Activated gamma-delta T cell treated with Interleukin-2 at 50 U/mL for 16 hours (primary cell): ENCODE measurements around the gene NF1.

Experiments used
- DNase-seq: peaks from one replicate; pipeline ENCODE4 v3.0.0-alpha.2; 2020

The NF1 gene

GRCh38 chr17:31391496-31391949 is 296.7 kb downstream of the NF1 start, which contains the start of gene RAB11FIP4:
TSS of gene RAB11FIP4 (plus strand) at chr17:31391675. CDS start at chr17:31391853, 178 bp downstream.
- no peak for DNase-seq

GRCh38 chr17:31392002-31392855 is 297.5 kb downstream of the NF1 start:
- DNase-seq: no peak

DNA sequence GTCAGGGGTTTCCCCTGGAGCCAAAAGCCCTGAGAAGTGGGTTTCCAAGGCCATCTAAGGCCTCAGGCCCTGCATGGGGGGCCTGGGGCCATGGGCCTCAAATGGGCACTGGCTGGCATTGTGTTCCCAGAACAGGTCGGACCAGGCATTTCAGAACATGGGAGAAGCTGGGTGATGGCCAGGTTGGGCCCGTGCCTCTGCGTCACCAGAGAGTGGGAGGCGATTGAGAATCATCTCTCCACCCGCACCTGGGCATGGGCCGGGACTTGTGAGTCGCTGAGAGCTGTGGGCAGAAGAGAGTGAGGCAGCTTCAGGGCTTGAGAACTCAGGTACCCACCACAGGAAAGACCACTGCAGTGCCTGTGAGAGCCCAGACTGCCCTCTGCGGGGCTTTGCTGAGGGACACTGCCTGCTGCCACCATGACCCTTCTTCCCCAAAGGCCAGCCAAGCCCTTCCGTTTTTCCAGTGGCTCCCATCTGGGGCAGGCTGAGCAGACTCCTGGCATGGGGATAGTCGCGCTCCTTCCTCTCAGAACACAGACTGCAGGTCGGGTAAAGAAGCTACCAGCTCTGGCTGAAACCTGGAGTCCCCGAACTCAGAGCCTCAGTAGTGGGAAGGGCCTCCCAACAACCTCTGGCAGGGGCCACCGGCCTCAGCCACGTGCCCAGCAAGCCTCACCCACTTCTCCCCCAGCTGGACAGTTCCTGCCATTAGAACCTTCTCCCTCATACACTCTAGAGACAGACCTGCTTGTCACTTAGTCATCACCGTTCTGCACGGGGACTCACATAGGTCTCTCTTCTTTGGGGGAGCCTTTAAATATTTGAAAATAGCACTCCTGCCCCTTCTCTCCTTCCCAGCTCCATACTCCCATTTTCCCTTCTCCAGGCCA is 298.3 kb downstream of the NF1 start:
- no peak for DNase-seq

DNA sequence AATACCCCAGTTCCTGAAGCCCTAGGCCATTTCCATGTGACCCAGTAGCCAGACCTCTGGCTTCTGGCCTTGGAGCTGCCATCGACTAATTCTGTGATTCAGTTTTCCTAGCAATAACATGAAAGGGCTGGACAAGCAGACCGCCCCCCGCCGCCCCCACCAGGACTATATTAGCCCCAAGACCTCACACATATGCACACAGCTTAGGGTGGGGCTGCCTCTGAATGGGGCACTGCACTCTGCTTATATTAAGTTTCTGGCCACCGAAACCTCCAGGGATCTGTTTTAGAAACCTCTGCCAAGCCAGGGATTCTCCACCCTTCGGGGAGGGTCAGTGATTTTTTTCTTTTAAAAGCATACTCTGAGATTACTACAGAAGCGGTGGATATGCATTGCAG is 299.0 kb downstream of the NF1 start:
- DNase-seq: no peak

DNA sequence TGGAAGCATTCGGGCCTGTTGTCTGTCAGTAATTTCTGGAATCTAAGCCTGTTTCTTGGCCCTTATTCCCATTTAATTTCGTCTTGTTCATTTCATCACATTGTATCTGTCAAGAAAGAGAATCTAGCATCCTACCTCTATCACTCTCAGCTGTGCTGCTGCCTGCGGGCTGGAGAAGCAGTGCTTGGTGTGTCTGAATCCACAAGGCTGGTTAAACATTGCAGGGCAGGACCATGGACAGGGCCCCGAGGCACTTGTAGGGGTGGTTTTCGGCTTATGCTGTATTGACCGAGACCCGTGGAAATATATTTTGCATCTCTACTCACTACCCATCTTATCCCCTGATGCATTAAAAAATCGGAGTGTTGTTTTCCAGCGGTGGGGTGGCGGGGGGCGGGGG is 299.8 kb downstream of the NF1 start:
- peak; percentile 37 for DNase-seq

DNA sequence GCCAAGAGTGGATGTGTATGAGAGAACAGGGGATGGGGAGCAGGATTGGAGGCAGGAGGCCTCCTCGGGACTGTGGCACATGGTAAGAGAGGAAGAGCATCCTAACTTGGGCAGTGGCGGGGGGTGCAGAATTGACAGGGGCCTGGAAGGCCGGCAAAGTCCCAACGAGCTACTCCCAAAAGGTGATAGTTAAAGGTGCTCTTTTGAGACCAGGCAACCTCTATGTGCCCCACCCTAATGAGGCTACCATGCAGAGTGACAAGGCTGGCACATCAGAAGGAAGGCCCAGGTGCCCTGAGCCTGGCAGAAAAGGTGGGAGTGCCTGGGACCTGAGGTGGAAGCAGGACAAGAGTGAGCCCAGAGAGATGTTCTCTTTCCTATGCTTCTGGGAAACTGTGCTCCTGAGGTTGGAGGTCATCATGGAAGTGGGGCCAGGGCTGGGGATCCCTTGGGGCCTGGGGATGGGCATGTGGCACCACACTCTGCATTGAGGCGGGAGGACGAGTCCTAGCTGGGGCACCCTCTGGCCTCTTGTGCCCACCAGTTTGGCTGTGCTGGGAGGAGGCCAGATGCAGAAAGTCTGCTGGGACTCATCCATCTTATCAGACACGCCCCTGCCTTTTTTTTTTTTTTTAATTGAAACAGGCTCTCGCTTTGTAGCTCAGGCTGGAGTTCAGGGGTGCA is 302.6 kb downstream of the NF1 start:
- DNase-seq: no peak

GRCh38 chr17:31398381-31399311 is 303.9 kb downstream of the NF1 start:
- DNase-seq: no peak

DNA sequence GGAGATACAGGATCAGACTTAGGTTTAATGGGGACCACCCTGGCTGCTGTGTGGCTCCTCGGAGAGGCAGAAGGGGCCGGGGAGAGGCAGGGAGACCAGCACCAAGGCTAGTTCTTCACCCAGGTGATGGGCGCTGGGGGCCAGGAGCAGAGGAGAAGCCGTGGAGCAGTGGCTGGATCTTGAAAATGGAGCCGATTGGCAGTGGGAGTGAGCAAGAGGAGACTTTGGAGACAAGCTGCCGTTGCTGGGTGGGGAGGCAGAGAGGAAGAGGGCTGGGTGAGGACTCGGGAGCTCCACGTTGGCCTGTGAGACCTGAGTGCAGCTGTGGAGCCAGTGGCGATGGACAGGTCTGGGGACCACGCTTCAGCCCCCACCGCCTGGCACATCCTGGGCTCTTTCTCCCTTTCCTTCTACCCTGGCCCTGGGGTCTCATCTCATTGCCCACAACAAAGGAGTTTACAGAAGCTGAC is 305.7 kb downstream of the NF1 start:
- DNase-seq: no peak

GRCh38 chr17:31401456-31402254 is 306.9 kb downstream of the NF1 start:
- no peak for DNase-seq

GRCh38 chr17:31404028-31404949 is 309.5 kb downstream of the NF1 start:
- DNase-seq: no peak

DNA sequence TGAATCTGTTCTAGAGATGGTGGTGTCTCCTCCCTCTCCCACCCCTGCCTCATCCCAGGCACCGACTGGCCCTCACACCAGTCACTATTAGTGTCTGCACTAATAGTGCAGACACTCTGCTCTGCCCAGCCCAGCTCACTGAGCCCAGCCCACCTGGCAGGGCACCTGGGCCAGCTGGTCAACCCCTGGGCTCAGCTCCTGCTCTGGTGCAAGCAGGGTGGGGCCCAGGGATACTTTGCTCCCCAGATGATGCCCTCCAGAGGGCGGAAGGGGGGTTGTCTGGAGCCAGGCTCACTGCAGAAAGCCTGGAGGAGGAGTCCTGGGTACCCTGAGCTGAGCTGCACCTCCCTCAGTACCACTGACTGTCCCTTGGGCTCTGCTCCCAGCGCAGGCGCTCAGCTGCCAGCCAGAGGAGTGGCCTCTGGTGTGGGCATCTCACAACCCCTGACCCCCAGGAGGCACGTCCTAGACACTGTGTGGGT is 311.2 kb downstream of the NF1 start:
- no peak for DNase-seq

GRCh38 chr17:31408586-31408985 is 313.8 kb downstream of the NF1 start:
- DNase-seq: no peak

DNA sequence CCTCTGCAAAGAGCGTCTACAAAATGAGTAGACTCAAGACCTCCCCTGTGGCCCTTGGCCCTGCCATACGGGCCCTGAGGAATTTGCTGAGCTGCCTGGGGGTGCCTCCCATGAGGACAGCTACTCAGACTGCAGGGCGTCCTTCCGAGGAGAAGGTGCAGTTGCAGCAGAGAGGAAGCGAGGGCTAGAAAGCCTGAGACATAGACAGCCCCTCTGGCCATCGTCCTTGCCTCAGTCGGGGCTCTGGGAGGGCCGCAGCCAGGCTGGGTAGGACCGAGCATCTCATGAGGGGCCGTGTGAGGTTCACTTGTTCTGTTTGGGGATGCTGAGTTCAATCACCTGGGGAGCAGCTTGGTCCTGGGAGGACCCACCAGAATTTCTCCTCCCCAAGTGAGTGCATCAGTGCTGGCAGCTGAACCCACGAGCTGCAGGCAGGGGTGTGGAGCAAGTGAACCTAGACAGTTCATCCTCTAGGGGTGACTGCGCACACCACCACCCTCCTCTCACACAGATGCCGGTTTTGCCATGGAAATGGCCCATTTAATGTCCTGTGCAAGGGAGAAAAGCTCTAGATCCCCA is 317.0 kb downstream of the NF1 start:
- no peak for DNase-seq

DNA sequence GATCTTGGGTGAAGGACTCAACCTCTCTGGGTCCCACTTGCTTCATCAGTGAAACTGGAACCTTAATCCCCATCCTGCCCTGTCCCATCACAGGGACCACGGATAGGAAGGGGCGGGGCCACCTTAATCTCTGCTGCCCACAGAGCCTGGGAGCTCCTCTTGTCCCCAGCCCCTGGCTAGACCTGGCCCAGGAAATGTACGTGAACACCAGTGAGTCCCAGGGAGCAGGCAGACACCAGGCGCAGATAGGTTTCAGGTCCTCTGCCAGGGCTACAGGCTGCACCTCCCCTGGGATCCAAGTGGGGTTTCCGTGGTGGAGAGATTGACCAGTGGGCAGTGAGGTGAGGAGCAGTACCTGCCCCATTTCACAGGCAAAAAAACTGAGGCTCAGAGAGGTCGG is 317.7 kb downstream of the NF1 start:
- no peak for DNase-seq

GRCh38 chr17:31413081-31413799 is 318.5 kb downstream of the NF1 start:
- DNase-seq: no peak

DNA sequence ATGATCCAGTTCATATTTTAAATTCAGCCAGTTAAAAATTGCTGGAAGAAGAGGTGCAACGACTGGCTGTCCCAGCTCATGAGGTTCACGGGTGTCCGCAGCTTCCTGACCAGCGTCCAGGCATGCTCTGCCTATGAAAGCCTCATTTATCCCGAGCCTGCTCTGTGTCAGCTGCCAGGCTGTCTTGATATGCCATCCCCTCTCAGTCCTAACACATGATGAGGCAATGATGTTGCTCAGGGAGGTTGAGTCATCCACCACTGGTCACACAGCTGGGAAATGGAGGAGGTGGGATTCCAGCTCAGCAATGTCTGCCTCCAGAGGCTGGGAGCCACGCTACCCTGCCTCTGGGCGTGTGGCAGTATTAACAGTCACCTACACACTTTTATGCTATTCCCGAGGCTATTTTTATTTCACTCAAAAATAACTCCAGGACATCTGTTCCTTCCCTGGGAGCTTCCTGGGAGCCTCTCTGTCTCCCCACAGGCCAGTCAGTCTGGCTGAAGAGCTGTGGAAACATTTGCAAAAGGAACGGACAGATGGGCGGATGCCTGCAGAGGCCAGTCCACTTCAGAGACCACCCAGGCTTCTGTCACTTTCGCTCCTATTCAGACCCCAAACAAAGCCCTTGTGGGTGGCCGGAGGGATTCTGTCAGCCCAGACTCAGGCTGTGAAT is 319.2 kb downstream of the NF1 start:
- DNase-seq: no peak

DNA sequence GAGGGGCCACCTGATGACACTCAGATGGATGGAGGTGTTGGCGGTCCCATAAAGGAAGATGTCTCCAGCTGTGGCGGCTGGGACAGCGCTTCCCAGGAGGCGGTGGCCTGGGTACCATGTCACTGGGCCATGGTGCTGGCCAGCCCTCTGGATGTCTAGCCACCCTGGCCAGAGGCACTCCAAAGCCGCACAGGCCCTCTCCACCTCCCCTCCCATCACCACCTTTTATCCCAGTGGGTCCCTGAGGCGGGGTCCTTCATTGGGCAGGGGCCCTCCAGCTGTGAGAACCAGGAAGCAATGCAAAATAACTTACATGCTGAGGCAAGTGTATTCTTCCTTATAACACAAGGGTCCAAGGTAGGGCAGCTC is 319.8 kb downstream of the NF1 start:
- no peak for DNase-seq

GRCh38 chr17:31415004-31415454 is 320.3 kb downstream of the NF1 start:
- DNase-seq: no peak
